ENCODE data around the gene WDFY4. TPM values are rescaled to one million over a fixed set of nuclear protein-coding genes. Genes with fewer than 3 reads are reported as not detected.

Gene WDFY4
- polyA plus RNA-seq, 1 of the 3 experiments (the other 2 are of a cell fraction), result not detected

DNA sequence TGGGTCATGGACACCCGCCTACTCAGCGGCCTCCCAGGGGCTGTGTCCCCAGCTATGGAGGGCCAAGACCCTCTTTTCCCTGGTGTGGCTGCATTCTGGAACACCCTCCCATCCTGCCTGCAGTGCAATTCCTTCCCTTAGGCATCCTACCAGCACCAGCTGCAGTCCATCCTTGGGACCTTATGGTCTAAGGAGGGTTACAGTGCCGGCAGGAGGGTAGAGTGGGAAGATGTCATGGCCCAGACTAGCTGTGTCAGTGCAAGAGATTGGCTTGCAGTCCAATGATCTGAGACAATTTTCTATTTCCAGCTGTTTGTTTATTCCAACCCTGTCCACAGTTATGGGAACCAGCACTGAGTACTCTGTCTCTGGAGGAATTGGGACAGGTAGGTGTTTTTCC, 92.4 kb downstream of the WDFY4 start:
- Histone ChIP-seq H4K20me1 (ENCODE audit: insufficient read depth) (no peaks in the 10 kb centered on the region), H3K4me1 (ENCODE audit: control insufficient read depth in 1 of 2, insufficient read depth in 2 of 2, low read depth in 1 of 2, low read length in 1 of 2) (no peaks in the 10 kb centered on the region), H3K36me3 (replicated peaks in 1 of 2; ENCODE audit: control insufficient read depth in 1 of 2, insufficient read depth in 2 of 2, low read length in 1 of 2) (no peaks in the 10 kb centered on the region), H2AFZ (ENCODE audit: low read depth) (no peak overlapping the region), H3K27me3 (ENCODE audit: insufficient read depth) (no peaks in the 10 kb centered on the region), H3K4me2 (no peak overlapping the region), H3K9ac (no peak overlapping the region), H3K27ac (ENCODE audit: low read depth in 2 of 2, low read length in 1 of 2) (no peak overlapping the region), H3K9me2 (no peaks in the 10 kb centered on the region), H3F3A (replicated peaks; ENCODE audit: insufficient read depth) (no peaks in the 10 kb centered on the region), H3K79me2 (ENCODE audit: insufficient read depth) (no peaks in the 10 kb centered on the region), H3K9me3 (no peaks in the 10 kb centered on the region), H3K4me3 (ENCODE audit: low read depth in 2 of 2, low read length in 1 of 2) (no peak overlapping the region)
- CTCF ChIA-PET, result no interaction called here
- WGBS (ENCODE audit: low lambda C conversion rate), result 39% methylated on average over 3 of the region's 3 CpGs
- POLR2A ChIA-PET, result no interaction called here
- no peak for DNase-seq
- TF ChIP-seq POLR2AphosphoS5 (IDR thresholded peaks at IDR 0.05; ENCODE audit: low read depth, low read length), result no peak
- TF ChIP-seq TAF1 (IDR thresholded peaks at IDR 0.05; ENCODE audit: borderline replicate concordance, low read depth, low read length), result no peak
- no peak for TF ChIP-seq YY1 (IDR thresholded peaks at IDR 0.05; ENCODE audit: low read depth)
- no peak for TF ChIP-seq FOXJ3 (CRISPR knock-in tag; IDR thresholded peaks at IDR 0.05)
- no peak for TF ChIP-seq JUND (IDR thresholded peaks at IDR 0.05)

DNA sequence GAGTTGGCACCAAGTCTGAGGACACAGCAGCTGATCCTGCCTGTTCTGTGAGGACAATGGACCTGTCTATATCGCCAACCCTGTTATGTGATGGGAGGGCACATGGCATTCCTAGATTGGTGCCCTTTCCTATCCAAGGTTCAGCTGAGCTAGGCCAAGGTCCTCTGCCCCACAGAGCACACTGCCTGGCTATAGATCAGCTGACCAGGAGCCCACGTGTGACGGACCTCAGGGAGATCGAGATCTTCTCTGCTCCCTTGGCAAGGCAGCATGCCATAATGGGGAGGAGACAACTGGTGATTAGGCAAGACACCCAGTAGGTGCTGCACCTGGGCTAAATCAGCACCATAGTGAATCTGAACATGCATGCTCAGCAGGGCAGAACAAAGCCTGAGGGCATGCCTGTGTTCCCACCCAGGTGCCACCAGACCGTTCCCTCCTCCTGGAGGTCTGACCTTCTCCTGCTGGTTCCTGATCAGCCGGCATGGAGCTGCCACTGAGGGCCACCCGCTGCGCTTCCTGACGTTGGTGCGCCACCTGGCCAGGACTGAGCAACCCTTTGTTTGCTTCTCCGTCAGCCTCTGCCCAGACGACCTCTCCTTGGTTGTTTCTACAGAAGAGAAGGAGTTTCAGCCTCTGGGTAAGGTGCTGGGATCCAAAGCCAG, 93.7 kb downstream of the WDFY4 start:
- no peaks in the 10 kb centered on the region for H3F3A ChIP-seq (replicated peaks; ENCODE audit: insufficient read depth)
- CTCF ChIA-PET, result interaction anchor here (1.2 kb wide), 1 partner anchor 30 kb away, joined by 3 read pairs; no protein-coding TSS in a partner anchor
- no peaks in the 10 kb centered on the region for H3K27me3 ChIP-seq (ENCODE audit: insufficient read depth)
- no peaks in the 10 kb centered on the region for H3K79me2 ChIP-seq (ENCODE audit: insufficient read depth)
- no peak overlapping the region for H3K27ac ChIP-seq (ENCODE audit: low read depth in 2 of 2, low read length in 1 of 2)
- POLR2A ChIA-PET, result no interaction called here
- TF ChIP-seq CHD2 (IDR thresholded peaks at IDR 0.05; ENCODE audit: low read length, partially characterized antibody) (no peak), NRF1 (IDR thresholded peaks at IDR 0.05; ENCODE audit: low read depth, low read length) (no peak), RAD21 (IDR thresholded peaks at IDR 0.05; ENCODE audit: low read length) (no peak), SIN3A (IDR thresholded peaks at IDR 0.05; ENCODE audit: borderline replicate concordance, low read depth, low read length) (no peak), GATA2 (CRISPR knock-in tag; IDR thresholded peaks at IDR 0.05) (no peak), NFIC (IDR thresholded peaks at IDR 0.05; ENCODE audit: borderline replicate concordance) (no peak), RXRA (IDR thresholded peaks at IDR 0.05; ENCODE audit: borderline replicate concordance, low read depth) (no peak)
- TF ChIP-seq, protein P1, sequence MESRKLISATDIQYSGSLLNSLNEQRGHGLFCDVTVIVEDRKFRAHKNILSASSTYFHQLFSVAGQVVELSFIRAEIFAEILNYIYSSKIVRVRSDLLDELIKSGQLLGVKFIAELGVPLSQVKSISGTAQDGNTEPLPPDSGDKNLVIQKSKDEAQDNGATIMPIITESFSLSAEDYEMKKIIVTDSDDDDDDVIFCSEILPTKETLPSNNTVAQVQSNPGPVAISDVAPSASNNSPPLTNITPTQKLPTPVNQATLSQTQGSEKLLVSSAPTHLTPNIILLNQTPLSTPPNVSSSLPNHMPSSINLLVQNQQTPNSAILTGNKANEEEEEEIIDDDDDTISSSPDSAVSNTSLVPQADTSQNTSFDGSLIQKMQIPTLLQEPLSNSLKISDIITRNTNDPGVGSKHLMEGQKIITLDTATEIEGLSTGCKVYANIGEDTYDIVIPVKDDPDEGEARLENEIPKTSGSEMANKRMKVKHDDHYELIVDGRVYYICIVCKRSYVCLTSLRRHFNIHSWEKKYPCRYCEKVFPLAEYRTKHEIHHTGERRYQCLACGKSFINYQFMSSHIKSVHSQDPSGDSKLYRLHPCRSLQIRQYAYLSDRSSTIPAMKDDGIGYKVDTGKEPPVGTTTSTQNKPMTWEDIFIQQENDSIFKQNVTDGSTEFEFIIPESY (IDR thresholded peaks at IDR 0.05; ENCODE audit: borderline replicate concordance, low read depth), result no peak
- no peak overlapping the region for H3K9ac ChIP-seq
- H3K9me2 ChIP-seq, result no peaks in the 10 kb centered on the region
- H3K4me1 ChIP-seq (ENCODE audit: control insufficient read depth in 1 of 2, insufficient read depth in 2 of 2, low read depth in 1 of 2, low read length in 1 of 2), result no peaks in the 10 kb centered on the region
- no peaks in the 10 kb centered on the region for H3K9me3 ChIP-seq
- no peak overlapping the region for H3K4me3 ChIP-seq (ENCODE audit: low read depth in 2 of 2, low read length in 1 of 2)
- no peak for DNase-seq
- 57% methylated on average over 12 of the region's 12 CpGs for WGBS (ENCODE audit: low lambda C conversion rate)
- no peak overlapping the region for H2AFZ ChIP-seq (ENCODE audit: low read depth)
- H4K20me1 ChIP-seq (ENCODE audit: insufficient read depth), result no peaks in the 10 kb centered on the region
- H3K36me3 ChIP-seq (replicated peaks in 1 of 2; ENCODE audit: control insufficient read depth in 1 of 2, insufficient read depth in 2 of 2, low read length in 1 of 2), result no peaks in the 10 kb centered on the region
- H3K4me2 ChIP-seq, result no peak overlapping the region
